Measurements from ENCODE around the gene ICOS.
A peak's percentile ranks its signal among the peaks of the same experiment; 100 is the strongest.

ICOS gene

DNA sequence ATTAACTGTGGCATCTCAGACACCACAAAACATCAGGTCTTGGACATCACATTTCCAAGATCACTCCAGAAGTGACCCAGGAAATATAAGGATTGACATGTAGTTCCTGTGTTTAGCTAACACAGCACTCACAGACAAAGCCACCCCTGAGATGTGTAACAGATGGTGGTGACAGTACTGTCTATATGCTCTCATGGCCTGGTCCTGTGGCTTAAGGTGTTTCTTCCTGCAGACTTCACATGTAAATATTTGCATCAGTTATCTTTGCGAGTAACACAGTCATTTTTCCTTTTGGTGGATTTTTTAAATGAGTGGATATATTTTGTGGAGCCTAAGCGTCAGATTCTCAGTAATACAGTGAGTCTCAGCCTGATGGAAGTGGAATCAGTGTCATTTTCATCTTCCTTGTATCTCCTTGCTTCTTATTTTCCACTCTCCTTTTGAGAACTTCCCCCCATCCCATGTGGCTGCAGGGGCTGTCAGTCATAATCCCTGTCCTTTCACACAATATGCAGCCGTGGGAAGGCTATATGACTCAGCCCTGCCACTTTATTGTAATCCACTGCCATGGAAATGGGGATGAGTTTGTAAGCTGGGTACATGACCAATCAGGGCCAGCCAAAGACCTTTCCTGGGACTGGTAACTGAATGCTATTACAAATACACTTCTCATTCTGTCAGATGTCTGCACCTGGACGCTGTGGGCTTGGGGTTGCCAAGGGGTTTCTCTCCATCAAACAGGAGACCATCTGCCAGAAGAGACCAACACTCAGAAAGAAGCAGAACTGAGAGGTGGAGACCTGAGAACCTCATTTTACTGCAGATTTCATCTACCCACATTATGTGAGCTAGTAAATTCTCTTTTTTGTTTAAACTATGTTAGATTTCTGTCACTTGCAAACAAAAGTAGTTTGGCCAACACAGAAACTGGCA lies 74.3 kb downstream of the ICOS start:
- DNase-seq (ENCODE audit: low read depth): peak; percentile 4

All from ELR (cell line).